GM23338 (cell line): ENCODE results near the gene TMEM45A. TPM values are rescaled to one million over a fixed set of nuclear protein-coding genes. Genes with fewer than 3 reads are reported as not detected.

ENCODE experiments used
- ATAC-seq: fragments of 200-7000 bp; cut with Tn5 transposase; 3 replicates; pipeline ENCODE4 v1.9.1; 2020
- DNase-seq: peaks from one replicate; pipeline ENCODE4 v3.0.0-alpha.2; 2015; ENCODE audit warnings: low spot score
- H2AFZ ChIP-seq: fragments of 200-600 bp; sonication (generic); 2 replicates; pipeline ENCODE4 v1.8.0; 2016; ENCODE audit warnings: antibody characterized with exemption, mild to moderate bottlenecking, moderate library complexity
- H3F3A ChIP-seq: fragments of 200-600 bp; sonication (generic); replicated peaks from 2 replicates; pipeline ENCODE4 v1.8.0; 2017; ENCODE audit warnings: antibody characterized with exemption, mixed run types, low read depth
- H3K27ac ChIP-seq: fragments of 200-600 bp; sonication (generic); 2 replicates; pipeline ENCODE4 v1.6.1; 2016; ENCODE audit warnings: low read depth
- H3K27me3 ChIP-seq: fragments of 200-600 bp; sonication (generic); 2 replicates; pipeline ENCODE4 v1.8.0; 2016; ENCODE audit warnings: mild to moderate bottlenecking, mixed run types, moderate library complexity; ENCODE audit not compliant: insufficient read depth
- H3K36me3 ChIP-seq: fragments of 200-600 bp; sonication (generic); 2 replicates; pipeline ENCODE4 v1.8.0; 2016; ENCODE audit warnings: mild to moderate bottlenecking; ENCODE audit not compliant: insufficient read depth
- H3K4me1 ChIP-seq: fragments of 200-600 bp; sonication (generic); 2 replicates; pipeline ENCODE4 v1.8.0; 2016; ENCODE audit warnings: mild to moderate bottlenecking, moderate library complexity; ENCODE audit not compliant: insufficient read depth
- H3K4me2 ChIP-seq: fragments of 200-600 bp; sonication (generic); 2 replicates; pipeline ENCODE4 v1.7.1; 2017; ENCODE audit warnings: mixed run types
- H3K4me3 ChIP-seq: fragments of 200-600 bp; sonication (generic); 2 replicates; pipeline ENCODE4 v1.6.1; 2016; ENCODE audit warnings: mixed run types
- H3K79me2 ChIP-seq: fragments of 200-600 bp; sonication (generic); replicated peaks from 2 replicates; pipeline ENCODE4 v1.8.0; 2017; ENCODE audit warnings: mild to moderate bottlenecking; ENCODE audit not compliant: insufficient read depth
- H3K9me2 ChIP-seq: fragments of 200-600 bp; sonication (generic); 2 replicates; pipeline ENCODE4 v1.8.0; 2017; ENCODE audit not compliant: insufficient read depth
- H4K20me1 ChIP-seq: fragments of 200-600 bp; sonication (generic); replicated peaks from 2 replicates; pipeline ENCODE4 v1.8.0; 2017; ENCODE audit warnings: mild to moderate bottlenecking; ENCODE audit not compliant: insufficient read depth
- H3K27ac Mint-ChIP-seq: 2 replicates; pipeline ENCODE4 v1.8.0; 2020; ENCODE audit warnings: inconsistent platforms, mild to moderate bottlenecking, moderate library complexity, mixed read lengths
- H3K27me3 Mint-ChIP-seq: 3 replicates; pipeline ENCODE4 v1.8.0; 2022; ENCODE audit warnings: low read depth, mild to moderate bottlenecking, moderate library complexity, mixed read lengths, inconsistent platforms; ENCODE audit not compliant: insufficient read depth, poor library complexity
- H3K36me3 Mint-ChIP-seq: 3 replicates; pipeline ENCODE4 v1.8.0; 2021; ENCODE audit warnings: low read depth, mild to moderate bottlenecking, inconsistent platforms, moderate library complexity, mixed read lengths
- H3K4me1 Mint-ChIP-seq: 3 replicates; pipeline ENCODE4 v1.8.0; 2020; ENCODE audit warnings: mild to moderate bottlenecking, inconsistent platforms, mixed read lengths
- H3K4me3 Mint-ChIP-seq: 3 replicates; pipeline ENCODE4 v1.8.0; 2021; ENCODE audit warnings: moderate library complexity, mild to moderate bottlenecking, inconsistent platforms, mixed read lengths
- H3K9me3 Mint-ChIP-seq: 3 replicates; pipeline ENCODE4 v1.8.0; 2020; ENCODE audit warnings: moderate library complexity, mild to moderate bottlenecking, inconsistent platforms, mixed read lengths
- CREB1 ChIP-seq: fragments of 250-450 bp; sonication (Bioruptor Pico); IDR thresholded peaks from 2 replicates; pipeline ENCODE4 v1.5.0; 2020; ENCODE audit warnings: low read depth, mild to moderate bottlenecking, moderate library complexity
- EZH2phosphoT487 ChIP-seq: fragments of 200-600 bp; sonication (generic); IDR thresholded peaks from one replicate; pipeline ENCODE4 v1.8.1; 2018; ENCODE audit warnings: antibody characterized with exemption; ENCODE audit not compliant: unreplicated experiment
- JUNB ChIP-seq: IDR thresholded peaks from one replicate; pipeline ENCODE4 v1.6.1; 2016; ENCODE audit warnings: antibody characterized with exemption; ENCODE audit not compliant: unreplicated experiment
- ZNF114 ChIP-seq: fragments of 250-450 bp; sonication (Bioruptor Pico); IDR thresholded peaks from 2 replicates; pipeline ENCODE4 v1.5.0; 2020; ENCODE audit warnings: mild to moderate bottlenecking, moderate library complexity
- ZNF331 ChIP-seq: fragments of 250-450 bp; sonication (Bioruptor Pico); IDR thresholded peaks from 2 replicates; pipeline ENCODE4 v1.5.0; 2020; ENCODE audit warnings: low read depth, mild to moderate bottlenecking, moderate library complexity
- ZNF462 ChIP-seq: fragments of 250-450 bp; sonication (Bioruptor Pico); IDR thresholded peaks from 2 replicates; pipeline ENCODE4 v1.5.0; 2020; ENCODE audit warnings: mild to moderate bottlenecking, moderate library complexity
- polyA plus RNA-seq: library from polyadenylated mRNA; unstranded; fragments of >200 nt; fragmentation: Nextera tagmentation; extraction: Ambion mirVana; gene quantifications from 2 replicates; pipeline ENCODE4 v1.2.1, GENCODE V29; 2016
- total RNA-seq: library from RNA; depleted of rRNA; stranded (reverse); fragments of >200 nt; shearing (Covaris generic); gene quantifications from 2 replicates; pipeline ENCODE4 v1.2.3, GENCODE V29; 2014

The TMEM45A gene
- total and polyA plus RNA-seq, 2 experiments from 2014 or later, result 6.5 to 12.7 TPM

DNA sequence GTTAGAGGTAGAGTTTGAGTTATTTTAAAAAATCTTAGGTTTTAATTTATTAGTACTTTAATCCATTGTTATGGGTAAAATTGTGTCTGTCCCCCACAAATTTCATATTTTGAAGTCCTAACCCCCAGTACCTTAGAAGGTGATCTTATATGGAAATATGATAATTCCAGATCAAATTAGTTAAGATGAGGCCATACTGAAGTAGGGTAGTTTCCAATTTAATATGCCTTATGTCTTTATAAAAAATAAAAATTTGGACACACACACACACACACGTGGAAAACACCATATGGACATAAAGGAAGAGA, 98.4 kb downstream of the TMEM45A start:
- no peak overlapping the region for H2AFZ ChIP-seq
- peaks cover 13% of the 10 kb centered on the region for H3K9me3 Mint-ChIP-seq
- ATAC-seq (no peak), DNase-seq (no peak)
- no peaks in the 10 kb centered on the region for H3K4me1 ChIP-seq
- no peak overlapping the region for H3K4me3 Mint-ChIP-seq
- H3K27ac ChIP-seq, result no peak overlapping the region
- H3K36me3 ChIP-seq, result no peaks in the 10 kb centered on the region
- no peaks in the 10 kb centered on the region for H4K20me1 ChIP-seq
- H3K27me3 Mint-ChIP-seq, result no peaks in the 10 kb centered on the region
- no peaks in the 10 kb centered on the region for H3K9me2 ChIP-seq
- TF ChIP-seq CREB1 (CRISPR knock-in tag), result no peak
- TF ChIP-seq ZNF114 (CRISPR knock-in tag), result no peak
- TF ChIP-seq JUNB, result no peak
- no peak for TF ChIP-seq ZNF331 (CRISPR knock-in tag)
- TF ChIP-seq ZNF462, result no peak
- no peaks in the 10 kb centered on the region for H3K4me1 Mint-ChIP-seq
- H3F3A ChIP-seq, result no peaks in the 10 kb centered on the region
- no peak overlapping the region for H3K27ac Mint-ChIP-seq
- H3K27me3 ChIP-seq, result no peaks in the 10 kb centered on the region
- H3K36me3 Mint-ChIP-seq, result peaks cover 11% of the 10 kb centered on the region; the same call in 2 of the 3 replicates
- H3K4me3 ChIP-seq, result no peak overlapping the region
- no peak overlapping the region for H3K4me2 ChIP-seq
- H3K79me2 ChIP-seq, result no peaks in the 10 kb centered on the region

DNA sequence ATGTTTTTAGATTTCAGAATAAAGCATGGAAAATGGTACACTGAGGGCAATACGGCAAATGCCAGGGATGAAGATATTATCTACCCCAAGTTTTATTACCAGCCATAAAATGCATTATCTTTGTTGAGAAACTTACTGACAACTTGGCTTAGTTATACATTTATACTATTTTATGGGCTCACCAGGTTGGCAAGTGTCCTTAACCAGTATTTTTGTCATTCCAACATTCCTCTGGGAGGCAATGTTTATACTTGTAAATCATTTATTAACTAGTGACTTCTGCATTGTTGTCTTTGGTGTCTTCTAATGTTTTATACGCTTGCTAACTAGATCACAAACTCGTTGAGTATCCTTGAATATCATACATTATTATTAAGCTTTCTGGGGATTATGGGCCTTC, 99.0 kb downstream of the TMEM45A start:
- H3K79me2 ChIP-seq, result no peaks in the 10 kb centered on the region
- ATAC-seq, result no peak
- H3K4me1 Mint-ChIP-seq, result no peaks in the 10 kb centered on the region
- no peak for TF ChIP-seq JUNB
- TF ChIP-seq ZNF462, result no peak
- TF ChIP-seq EZH2phosphoT487, result no peak

More for the DNA sequence above, 99.0 kb downstream of the TMEM45A start:
- no peaks in the 10 kb centered on the region for H3K36me3 ChIP-seq
- no peak overlapping the region for H3K27ac Mint-ChIP-seq
- no peak overlapping the region for H3K4me2 ChIP-seq
- no peaks in the 10 kb centered on the region for H3K4me1 ChIP-seq
- no peaks in the 10 kb centered on the region for H3K27me3 ChIP-seq
- H3K27ac ChIP-seq, result no peak overlapping the region
- H3K36me3 Mint-ChIP-seq, result peaks cover 6% of the 10 kb centered on the region; the same call in 2 of the 3 replicates
- no peaks in the 10 kb centered on the region for H4K20me1 ChIP-seq
- no peaks in the 10 kb centered on the region for H3K9me2 ChIP-seq
- H3F3A ChIP-seq, result no peaks in the 10 kb centered on the region
- H2AFZ ChIP-seq, result no peak overlapping the region
- H3K9me3 Mint-ChIP-seq, result peaks cover 8% of the 10 kb centered on the region
- no peak for DNase-seq
- H3K4me3 Mint-ChIP-seq, result no peak overlapping the region
- no peaks in the 10 kb centered on the region for H3K27me3 Mint-ChIP-seq
- H3K4me3 ChIP-seq, result no peak overlapping the region
